GM18951 (cell line): ENCODE data around the gene YJU2.

Source experiments
- POLR2A ChIP-seq: IDR thresholded peaks from 4 replicates; pipeline ENCODE4 v1.6.1; 2011; ENCODE audit warnings: mild to moderate bottlenecking; ENCODE audit not compliant: insufficient read length, insufficient read depth; ENCODE audit errors: extremely low read depth
- in situ Hi-C: fragments of 300-500 bp; cut with MboI; formaldehyde crosslinking; loops from one replicate; pipeline ENCODE4 v1.12.0; 2022; ENCODE audit warnings: low sequenced_read_pairs, mixed read lengths, inconsistent platforms; ENCODE audit not compliant: unreplicated experiment

YJU2 gene

GRCh38 chr19:4303819-4304537 lies 57.1 kb downstream of the YJU2 start:
- in situ Hi-C loops, result no loop called here
- no peak for TF ChIP-seq POLR2A

GRCh38 chr19:4304538-4305256 lies 57.8 kb downstream of the YJU2 start, which contains the start of gene FSD1:
FSD1 (plus strand) TSS chr19:4304598; CDS start chr19:4304747, 149 bp downstream.
- in situ Hi-C loops, result no loop called here
- TF ChIP-seq POLR2A, result no peak

- in situ Hi-C loops, result no loop called here
- TF ChIP-seq POLR2A, result no peak
Observed at GRCh38 chr19:4305257-4305612, 58.4 kb downstream of the YJU2 start.

- in situ Hi-C loops, result no loop called here
Observed at GRCh38 chr19:4305659-4306058, 58.8 kb downstream of the YJU2 start.

GRCh38 chr19:4310247-4311121 lies 63.6 kb downstream of the YJU2 start:
- no peak for TF ChIP-seq POLR2A
- in situ Hi-C loops, result no loop called here

More at GRCh38 chr19:4305659-4306058, 58.8 kb downstream of the YJU2 start:
- TF ChIP-seq POLR2A, result no peak

GRCh38 chr19:4313847-4314490 lies 67.1 kb downstream of the YJU2 start:
- no peak for TF ChIP-seq POLR2A
- in situ Hi-C loops, result no loop called here

- in situ Hi-C loops, result no loop called here
- no peak for TF ChIP-seq POLR2A
Observed at GRCh38 chr19:4316956-4317355, 70.1 kb downstream of the YJU2 start.

GRCh38 chr19:4318460-4318859 lies 71.6 kb downstream of the YJU2 start:
- no peak for TF ChIP-seq POLR2A
- in situ Hi-C loops, result no loop called here
